NCI-H748 (cell line): ENCODE data around the gene CLIC1.
A peak's percentile ranks its signal among the peaks of the same experiment; 100 is the strongest.

Experiments used
- DNase-seq: peaks from one replicate; lab custom pipeline; 2025; ENCODE audit not compliant: unreplicated experiment; lab: John Stamatoyannopoulos, UW

The CLIC1 gene

GRCh38 chr6:31768363-31769257 is 32.3 kb upstream of the CLIC1 start:
- no peak for DNase-seq

GRCh38 chr6:31767096-31767645 is 30.8 kb upstream of the CLIC1 start:
- no peak for DNase-seq

DNA sequence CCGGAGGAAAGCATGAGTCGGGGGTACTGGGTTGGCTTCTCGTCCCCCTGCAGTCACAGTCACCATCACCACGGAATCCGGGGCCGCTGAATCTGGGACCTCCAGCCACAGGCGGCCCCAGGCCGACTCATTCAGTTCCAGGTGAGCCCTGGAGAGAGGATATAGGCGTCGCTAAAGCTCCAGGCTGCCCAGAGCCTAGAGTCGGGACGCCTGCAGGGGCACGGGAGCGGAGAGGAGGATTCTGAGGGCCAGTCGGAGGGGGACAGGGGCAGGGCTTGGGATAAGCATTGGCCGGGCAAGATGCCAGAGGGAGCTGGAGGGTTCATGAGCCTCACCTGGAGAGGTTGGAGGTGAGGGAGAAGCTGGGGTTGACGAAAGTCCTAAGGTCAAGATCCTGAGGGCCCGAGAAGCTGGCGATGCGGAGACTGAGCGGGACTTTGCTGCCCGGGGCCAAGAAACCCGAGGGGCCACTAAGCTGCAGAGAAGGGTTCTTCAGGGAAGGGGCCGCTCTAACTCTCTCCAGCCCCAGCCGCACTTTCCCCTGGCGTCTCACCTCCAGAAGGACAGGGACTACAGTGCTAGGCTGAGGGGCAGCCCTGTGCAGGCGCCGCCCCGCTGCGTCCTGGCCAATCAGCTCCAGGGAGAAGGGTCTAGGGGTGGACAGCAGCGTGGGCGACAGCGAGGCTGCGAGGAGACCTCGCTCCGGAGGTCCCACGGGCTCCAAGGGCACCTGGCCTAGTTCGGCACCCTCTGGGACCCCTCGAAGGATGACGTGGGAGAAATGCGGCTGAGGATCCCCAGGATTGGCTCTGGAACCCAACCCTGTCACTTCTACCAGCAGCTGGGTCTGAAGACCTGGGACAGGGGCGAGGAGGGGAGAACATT is 29.8 kb upstream of the CLIC1 start:
- peak; percentile 24 for DNase-seq

- DNase-seq: no peak
Observed at GRCh38 chr6:31765559-31765909, 29.2 kb upstream of the CLIC1 start.

- DNase-seq: no peak
Observed at GRCh38 chr6:31764198-31764597, 27.9 kb upstream of the CLIC1 start.

DNA sequence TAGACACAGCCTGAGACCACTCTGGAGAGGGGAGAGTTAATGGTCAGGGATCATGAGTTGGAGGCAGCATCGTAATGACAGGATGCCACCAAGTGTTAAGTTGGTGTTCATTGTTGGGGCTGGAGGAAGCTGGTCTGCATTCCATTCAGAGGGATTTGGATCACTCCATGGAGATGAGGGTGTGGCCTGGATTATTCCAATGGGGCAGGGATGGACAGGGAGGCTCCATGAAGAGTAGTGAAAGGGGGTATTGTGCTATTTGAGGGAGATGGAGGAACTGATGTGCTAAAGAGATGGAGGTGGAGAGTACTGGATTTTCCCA is 27.2 kb upstream of the CLIC1 start:
- peak; percentile 45 for DNase-seq

GRCh38 chr6:31762878-31763618 is 26.7 kb upstream of the CLIC1 start:
- DNase-seq: no peak

DNA sequence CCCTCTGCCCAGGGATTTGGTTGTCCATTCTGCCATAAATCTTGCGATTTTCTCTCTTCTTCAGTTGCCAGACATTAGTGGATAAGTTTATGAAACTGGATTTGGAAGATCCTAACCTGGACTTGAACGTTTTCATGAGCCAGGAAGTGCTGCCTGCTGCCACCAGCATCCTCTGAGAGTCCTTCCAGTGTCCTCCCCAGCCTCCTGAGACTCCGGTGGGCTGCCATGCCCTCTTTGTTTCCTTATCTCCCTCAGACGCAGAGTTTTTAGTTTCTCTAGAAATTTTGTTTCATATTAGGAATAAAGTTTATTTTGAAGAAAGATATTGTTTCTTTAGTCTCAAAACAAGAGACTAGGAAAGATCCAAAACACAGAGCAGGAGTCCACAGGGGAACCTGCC is 26.0 kb upstream of the CLIC1 start, which contains the start of gene SAPCD1:
Gene SAPCD1 (plus strand): TSS at position 301 of the 400 bp plus-strand sequence. CDS start 399 bp downstream, outside the sequence.
- DNase-seq: no peak

DNA sequence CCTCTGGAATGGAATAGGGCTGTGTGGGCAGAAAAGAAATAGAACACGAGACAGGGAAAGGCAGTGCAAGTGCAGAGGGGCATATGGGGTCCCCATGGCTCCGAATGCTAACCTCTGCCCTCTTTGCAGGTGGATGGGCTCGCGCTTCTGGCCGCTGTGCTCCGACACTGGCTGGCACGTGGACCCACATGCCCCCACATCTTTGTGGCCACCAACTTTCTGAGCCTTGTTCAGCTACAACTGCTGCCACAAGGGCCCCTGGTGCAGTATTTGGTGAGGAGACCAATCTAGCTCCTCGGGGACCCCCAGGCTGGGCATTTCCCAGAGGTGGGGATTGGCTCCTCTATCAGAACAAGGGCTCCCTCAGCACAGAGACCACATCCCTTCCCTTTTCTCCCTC is 25.0 kb upstream of the CLIC1 start:
- no peak for DNase-seq

GRCh38 chr6:31760790-31761189 is 24.5 kb upstream of the CLIC1 start:
- no peak for DNase-seq

DNA sequence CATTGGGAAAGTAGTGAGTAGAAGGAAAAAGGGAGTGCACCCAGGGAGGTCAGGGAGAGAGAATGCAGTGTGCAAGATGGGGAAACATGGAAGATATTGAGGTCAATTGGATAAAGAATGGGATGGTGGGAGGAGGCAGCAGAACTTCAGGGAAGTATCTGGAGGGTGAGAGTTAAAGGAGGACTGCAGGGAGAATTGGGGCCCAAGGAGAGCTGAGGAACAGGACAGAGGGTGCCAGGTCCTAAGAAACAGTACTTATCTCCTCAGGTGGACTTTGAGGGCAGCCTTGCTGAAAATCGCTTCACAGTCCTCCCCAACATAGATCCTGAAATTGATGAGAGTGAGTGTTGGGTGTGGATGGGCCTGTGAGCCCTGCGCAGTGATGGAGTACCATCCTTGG is 22.0 kb upstream of the CLIC1 start:
- DNase-seq: no peak

- DNase-seq: no peak
Observed at GRCh38 chr6:31752739-31753319, 16.5 kb upstream of the CLIC1 start.

DNA sequence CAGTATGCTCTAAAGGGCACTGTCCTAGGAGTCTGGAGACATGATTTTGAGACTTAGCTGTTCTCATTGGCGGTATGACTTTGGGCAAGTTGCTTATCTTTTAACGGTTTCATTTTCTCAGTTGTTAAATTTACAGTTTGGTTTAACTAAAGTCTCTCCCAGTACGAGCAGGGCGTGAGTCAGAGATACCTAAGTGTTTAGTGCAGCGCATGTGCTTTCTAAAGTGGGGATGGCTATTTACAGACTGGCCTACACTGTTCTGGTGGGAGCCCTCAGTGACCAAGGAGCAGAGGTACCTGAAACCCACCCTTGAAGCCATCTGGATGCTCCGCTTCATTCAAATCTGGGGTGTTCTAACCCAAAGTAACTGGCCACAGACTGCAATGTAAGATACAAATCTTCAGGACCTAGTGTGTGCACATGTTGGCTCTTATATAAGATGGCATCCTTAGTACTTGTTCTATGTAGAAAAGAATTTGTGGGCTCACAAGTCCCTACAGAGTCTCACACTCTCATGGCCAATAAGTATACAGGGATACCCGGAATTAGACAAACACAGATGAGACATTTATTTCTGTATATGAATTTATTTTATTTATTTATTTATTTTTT is 14.2 kb upstream of the CLIC1 start:
- no peak for DNase-seq

GRCh38 chr6:31749301-31750036 is 13.1 kb upstream of the CLIC1 start:
- no peak for DNase-seq

DNA sequence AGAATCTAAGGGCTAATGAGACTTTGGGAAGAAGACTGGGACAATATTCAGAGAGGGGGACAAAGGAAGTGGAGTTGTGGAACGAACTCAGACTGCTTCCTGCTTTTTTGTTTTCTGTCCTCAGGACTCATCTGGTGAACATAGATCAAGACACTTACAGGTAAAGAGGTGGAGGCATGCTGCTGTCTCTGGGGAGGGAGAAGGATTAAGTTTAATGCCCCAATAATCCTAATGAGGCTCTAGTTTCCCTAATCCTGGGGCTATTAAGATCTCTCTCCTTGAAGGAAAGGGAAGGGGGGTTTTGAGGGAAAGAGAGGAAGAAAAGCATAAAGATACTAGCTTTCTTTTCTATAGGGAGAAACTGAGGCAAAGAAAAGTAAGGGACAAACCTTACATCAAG is 8.1 kb upstream of the CLIC1 start:
- no peak for DNase-seq

GRCh38 chr6:31742894-31743293 is 6.6 kb upstream of the CLIC1 start:
- DNase-seq: no peak

DNA sequence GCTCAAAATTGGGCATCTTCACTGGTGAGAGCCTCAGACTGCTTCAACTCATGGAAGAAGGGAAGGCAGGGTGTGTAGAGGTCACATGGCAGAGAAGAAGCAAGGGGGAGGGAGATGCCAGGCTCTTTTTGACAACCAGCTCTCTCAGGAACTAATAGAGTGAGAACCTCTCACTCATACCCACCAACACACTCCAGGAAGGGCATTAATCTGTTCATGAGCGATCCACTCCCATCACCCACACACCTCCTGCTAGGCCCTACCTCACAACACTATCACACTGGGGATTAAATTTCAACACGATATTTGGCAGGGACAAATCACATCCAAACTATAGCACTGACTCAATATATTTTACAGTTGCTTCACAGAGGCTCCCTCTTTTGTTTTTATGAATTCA is 5.5 kb upstream of the CLIC1 start:
- DNase-seq: no peak

DNA sequence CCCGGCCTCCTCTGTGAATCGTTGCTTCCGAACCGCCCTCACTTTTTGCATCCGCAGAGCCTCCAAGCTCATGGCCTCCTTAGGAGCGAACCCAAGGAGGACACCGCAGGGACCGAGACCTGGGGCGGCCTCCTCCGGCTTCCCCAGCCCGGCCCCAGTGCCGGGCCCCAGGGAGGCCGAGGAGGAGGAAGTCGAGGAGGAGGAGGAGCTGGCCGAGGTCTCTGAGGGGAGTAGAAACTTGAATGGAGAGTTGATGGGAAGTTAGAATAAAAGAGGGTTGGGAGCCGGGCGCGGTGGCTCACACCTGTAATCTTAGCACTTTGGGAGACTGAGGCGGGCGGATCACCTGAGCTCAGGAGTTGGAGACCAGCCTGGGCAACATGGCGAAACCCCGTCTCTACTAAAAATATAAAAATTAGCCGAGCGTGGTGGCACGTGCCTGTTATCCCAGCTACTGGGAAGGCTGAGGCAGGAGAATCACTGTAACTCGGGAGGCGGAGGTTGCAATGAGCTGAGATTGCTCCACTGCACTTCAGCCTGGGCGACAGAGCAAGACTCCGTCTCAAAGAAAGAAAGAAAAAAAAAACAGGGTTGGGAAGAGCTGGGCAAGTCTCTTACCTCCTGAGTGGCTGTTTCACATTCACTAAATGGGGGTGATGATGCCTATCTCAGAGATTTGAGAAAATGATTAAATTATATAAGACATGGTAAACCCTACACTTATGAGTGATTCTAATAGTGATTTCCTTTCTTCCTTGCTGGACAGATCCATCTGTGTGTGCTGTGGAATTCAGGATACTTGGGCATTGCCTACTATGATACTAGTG is 4.3 kb upstream of the CLIC1 start:
- no peak for DNase-seq
